AG09319 (cell line): ENCODE data around the gene SLC12A9.

Experiments
- DNase-seq: peaks from one replicate; pipeline ENCODE4 v3.0.0-alpha.2; 2010; ENCODE audit warnings: low read depth; ENCODE audit errors: extremely low read depth
- CTCF ChIP-seq: IDR thresholded peaks from 2 replicates; pipeline ENCODE4 v1.5.1; 2011; ENCODE audit warnings: low read depth, mild to moderate bottlenecking, inconsistent platforms, low read length, moderate library complexity

The SLC12A9 gene

GRCh38 chr7:100822236-100823139 lies 30.0 kb upstream of the SLC12A9 start:
- no peak for DNase-seq
- TF ChIP-seq CTCF, result no peak

- TF ChIP-seq CTCF, result no peak
- DNase-seq, result no peak
These were observed 29.4 kb upstream of the SLC12A9 start for GRCh38 chr7:100823140-100823525.

- no peak for TF ChIP-seq CTCF
- DNase-seq, result no peak
These were observed 29.0 kb upstream of the SLC12A9 start for GRCh38 chr7:100823534-100823933.

GRCh38 chr7:100824499-100825214 lies 27.9 kb upstream of the SLC12A9 start:
- TF ChIP-seq CTCF, result no peak
- no peak for DNase-seq

- no peak for DNase-seq
- no peak for TF ChIP-seq CTCF
These were observed 27.3 kb upstream of the SLC12A9 start for GRCh38 chr7:100825215-100825671.

- DNase-seq, result no peak
- peak; percentile 59 for TF ChIP-seq CTCF
These were observed 26.6 kb upstream of the SLC12A9 start for GRCh38 chr7:100825751-100826513.
